HepG2 (cell line): ENCODE measurements around the gene HLA-F. TPM values are rescaled to one million over a fixed set of nuclear protein-coding genes. Genes with fewer than 3 reads are reported as not detected.

Source experiments
- CAMTA2 ChIP-seq: sonication (generic); formaldehyde crosslinking; IDR thresholded peaks from 2 replicates; pipeline ENCODE4 v1.4.0; 2020; ENCODE audit warnings: mild to moderate bottlenecking, missing genetic modification reagents, borderline replicate concordance
- FOXA3 ChIP-seq: IDR thresholded peaks from 2 replicates; pipeline ENCODE4 v1.6.1; 2016; ENCODE audit warnings: missing genetic modification reagents, missing compliant biosample characterization
- FOXC1 ChIP-seq: sonication (generic); formaldehyde crosslinking; IDR thresholded peaks from 2 replicates; pipeline ENCODE4 v1.8.0; 2022; ENCODE audit warnings: mild to moderate bottlenecking, missing genetic modification reagents, borderline replicate concordance
- HMGA1 ChIP-seq: sonication (generic); formaldehyde crosslinking; conservative IDR thresholded peaks from 2 replicates; pipeline ENCODE4 v1.4.0; 2020; ENCODE audit warnings: missing genetic modification reagents
- KDM2A ChIP-seq: sonication (generic); formaldehyde crosslinking; IDR thresholded peaks from 2 replicates; pipeline ENCODE4 v1.4.0; 2020; ENCODE audit warnings: low read depth, missing genetic modification reagents, borderline replicate concordance
- MAZ ChIP-seq, 2 experiments: sonication (generic) in 1 of 2; formaldehyde crosslinking in 1 of 2; IDR thresholded peaks; 2 replicates each; pipeline versions ENCODE4 v1.5.0 to v1.6.1; 2012 to 2020; ENCODE audit warnings: low read depth in 2 of 2, mild to moderate bottlenecking in 2 of 2, borderline replicate concordance in 1 of 2, improper control_type of control experiment in 1 of 2, low read length in 1 of 2, missing genetic modification reagents in 1 of 2, moderate library complexity in 1 of 2
- NCOA1 ChIP-seq: sonication (generic); formaldehyde crosslinking; IDR thresholded peaks from 2 replicates; pipeline ENCODE4 v1.9.0; 2021; ENCODE audit warnings: missing genetic modification reagents
- NFKBIZ ChIP-seq: IDR thresholded peaks from 2 replicates; pipeline ENCODE4 v1.6.1; 2018; ENCODE audit warnings: missing genetic modification reagents, missing compliant biosample characterization
- PCBP1 ChIP-seq: fragments of 200-400 bp; formaldehyde crosslinking; IDR thresholded peaks from 2 replicates; pipeline ENCODE4 v1.6.1; 2017; ENCODE audit warnings: mild to moderate bottlenecking, low read depth, low read length, borderline replicate concordance
- ZBTB1 ChIP-seq: sonication (generic); formaldehyde crosslinking; IDR thresholded peaks from 2 replicates; pipeline ENCODE4 v1.4.0; 2020; ENCODE audit warnings: missing genetic modification reagents, borderline replicate concordance
- ZC3H4 ChIP-seq: sonication (generic); formaldehyde crosslinking; IDR thresholded peaks from 2 replicates; pipeline ENCODE4 v1.4.0; 2020; ENCODE audit warnings: missing genetic modification reagents, borderline replicate concordance
- ZFP36 ChIP-seq: fragments of 150-350 bp; IDR thresholded peaks from 2 replicates; pipeline ENCODE4 v1.6.1; 2018; ENCODE audit warnings: borderline replicate concordance, low read length, low read depth; ENCODE audit not compliant: partially characterized antibody
- ZFP82 ChIP-seq: sonication (generic); formaldehyde crosslinking; IDR thresholded peaks from 2 replicates; pipeline ENCODE4 v1.5.1; 2020; ENCODE audit warnings: mild to moderate bottlenecking, missing genetic modification reagents, borderline replicate concordance
- ZNF17 ChIP-seq: sonication (generic); formaldehyde crosslinking; IDR thresholded peaks from 2 replicates; pipeline ENCODE4 v1.5.0; 2020; ENCODE audit warnings: mild to moderate bottlenecking, missing genetic modification reagents
- ZNF331 ChIP-seq: sonication (generic); formaldehyde crosslinking; IDR thresholded peaks from 2 replicates; pipeline ENCODE4 v1.4.0; 2020; ENCODE audit warnings: missing genetic modification reagents
- ZNF547 ChIP-seq: sonication (generic); formaldehyde crosslinking; IDR thresholded peaks from 2 replicates; pipeline ENCODE4 v1.5.1; 2020; ENCODE audit warnings: mild to moderate bottlenecking, missing genetic modification reagents
- ZNF850 ChIP-seq: sonication (generic); formaldehyde crosslinking; conservative IDR thresholded peaks from 2 replicates; pipeline ENCODE4 v1.9.0; 2021; ENCODE audit warnings: mild to moderate bottlenecking, missing genetic modification reagents
- polyA plus RNA-seq, 8 experiments: library from polyadenylated mRNA; depleted of rRNA in 3 of 8; stranded (reverse) in 7 of 8; unstranded in 1 of 8; fragments of >200 nt; fragmentation: Illumina TruSeq in 4 of 8; extraction: Trizol in 4 of 8; gene quantifications; 2 replicates each; pipeline versions ENCODE4 v1.2.1 to v1.2.3, GENCODE V29; 2011 to 2016; ENCODE audit warnings: low read depth in 4 of 8, missing spikeins in 1 of 8, mixed read lengths in 1 of 8; ENCODE audit not compliant: insufficient read depth in 1 of 8
- total RNA-seq, 5 experiments: library from RNA; depleted of rRNA; stranded (reverse); fragments of >200 nt; fragmentation: Illumina TruSeq; extraction: Trizol; gene quantifications; 2 replicates each; pipeline ENCODE4 v1.2.3, GENCODE V29; 2016; ENCODE audit warnings: low read depth in 1 of 5
- TF ChIP-seq, protein P1 (sequence below): sonication (generic); formaldehyde crosslinking; IDR thresholded peaks from 2 replicates; pipeline ENCODE4 v1.5.1; 2020; ENCODE audit warnings: missing genetic modification reagents, mild to moderate bottlenecking, borderline replicate concordance
- TF ChIP-seq, protein P2 (sequence below), 2 experiments: IDR thresholded peaks; 2 replicates each; pipeline ENCODE4 v1.6.1; 2011 to 2012; ENCODE audit warnings: low read length in 2 of 2, borderline replicate concordance in 1 of 2, low read depth in 1 of 2, mild to moderate bottlenecking in 1 of 2, moderate library complexity in 1 of 2
- TF ChIP-seq, protein P3 (sequence below): IDR thresholded peaks from 2 replicates; pipeline ENCODE4 v1.6.1; 2016; ENCODE audit warnings: missing biosample characterization, missing genetic modification reagents, low read depth

Gene HLA-F
- total and polyA plus RNA-seq, 2 of the 13 experiments (the other 11 are each of a cell fraction or from before 2014, with no cell fraction given) = 6.0 to 6.1 TPM

DNA sequence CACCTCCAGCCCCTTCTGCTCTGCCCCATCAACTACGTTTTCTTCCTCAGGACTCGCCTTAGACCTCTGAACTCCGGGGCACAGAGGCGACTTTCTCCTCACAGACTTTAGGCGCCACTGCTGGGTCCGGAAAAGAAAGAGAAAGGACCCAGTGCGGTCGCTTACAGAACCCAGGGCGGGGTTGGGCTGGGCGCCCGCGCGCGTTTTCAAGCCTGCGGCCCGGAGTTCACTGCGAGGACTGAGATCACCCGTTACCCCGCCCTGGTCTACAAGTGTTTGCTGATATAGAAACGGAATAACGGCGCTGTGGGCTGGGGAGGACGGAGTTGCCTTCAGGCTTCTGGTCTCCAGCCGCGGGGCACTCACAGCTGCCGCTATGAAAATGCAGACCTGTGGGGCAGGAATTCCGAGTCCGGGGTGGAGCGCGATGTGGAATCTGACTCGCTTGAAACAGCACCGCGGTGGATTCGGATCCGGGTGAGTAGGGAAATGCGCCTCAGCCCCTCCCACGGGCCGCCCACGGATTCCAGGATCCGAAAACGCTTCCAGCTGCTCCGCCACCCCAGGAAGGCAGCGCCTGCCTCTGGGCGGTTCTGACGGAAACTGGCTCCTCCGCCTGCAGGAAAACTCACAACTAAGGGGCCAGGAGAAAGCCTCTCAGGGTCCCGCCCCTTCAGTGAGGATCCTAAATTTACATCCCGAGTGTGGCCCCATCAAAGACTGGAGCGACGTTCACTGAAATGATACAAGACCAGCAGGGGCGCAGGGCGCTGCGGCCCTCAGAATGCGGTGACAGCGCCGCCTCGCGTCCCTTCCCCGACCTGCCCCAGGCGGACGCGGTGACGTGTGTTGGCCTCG is 29.4 kb downstream of the HLA-F start (continued):
- TF ChIP-seq KDM2A (CRISPR knock-in tag) (peak; percentile 98), NFKBIZ (CRISPR knock-in tag) (0 out of 2 replicates have a peak, but pooled peaks have one; percentile 35), NCOA1 (no peak), ZC3H4 (no peak), MAZ (IDR thresholded peaks at IDR 0.05; ENCODE audit: borderline replicate concordance, low read depth, low read length) (no peak; the same call in 1 of the 2 replicates), MAZ (CRISPR knock-in tag; IDR thresholded peaks at IDR 0.05; ENCODE audit: low read depth) (0 out of 2 replicates have a peak, but pooled peaks have one; percentile 39), FOXC1 (CRISPR knock-in tag) (no peak), ZNF17 (no peak), CAMTA2 (CRISPR knock-in tag) (no peak; the same call in 1 of the 2 replicates), ZNF850 (CRISPR knock-in tag) (no peak), ZNF547 (CRISPR knock-in tag) (no peak), ZBTB1 (CRISPR knock-in tag) (no peak), ZFP36 (no peak), ZFP82 (CRISPR knock-in tag) (no peak), ZNF331 (CRISPR knock-in tag) (peak; percentile 82; the same call in 1 of the 2 replicates), FOXA3 (CRISPR knock-in tag) (peak; percentile 46; the same call in 1 of the 2 replicates), HMGA1 (CRISPR knock-in tag) (no peak), PCBP1 (no peak)
- TF ChIP-seq, protein P1, sequence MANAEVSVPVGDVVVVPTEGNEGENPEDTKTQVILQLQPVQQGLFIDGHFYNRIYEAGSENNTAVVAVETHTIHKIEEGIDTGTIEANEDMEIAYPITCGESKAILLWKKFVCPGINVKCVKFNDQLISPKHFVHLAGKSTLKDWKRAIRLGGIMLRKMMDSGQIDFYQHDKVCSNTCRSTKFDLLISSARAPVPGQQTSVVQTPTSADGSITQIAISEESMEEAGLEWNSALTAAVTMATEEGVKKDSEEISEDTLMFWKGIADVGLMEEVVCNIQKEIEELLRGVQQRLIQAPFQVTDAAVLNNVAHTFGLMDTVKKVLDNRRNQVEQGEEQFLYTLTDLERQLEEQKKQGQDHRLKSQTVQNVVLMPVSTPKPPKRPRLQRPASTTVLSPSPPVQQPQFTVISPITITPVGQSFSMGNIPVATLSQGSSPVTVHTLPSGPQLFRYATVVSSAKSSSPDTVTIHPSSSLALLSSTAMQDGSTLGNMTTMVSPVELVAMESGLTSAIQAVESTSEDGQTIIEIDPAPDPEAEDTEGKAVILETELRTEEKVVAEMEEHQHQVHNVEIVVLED = peak; percentile 53; the same call in 1 of the 2 replicates
- TF ChIP-seq, protein P2, sequence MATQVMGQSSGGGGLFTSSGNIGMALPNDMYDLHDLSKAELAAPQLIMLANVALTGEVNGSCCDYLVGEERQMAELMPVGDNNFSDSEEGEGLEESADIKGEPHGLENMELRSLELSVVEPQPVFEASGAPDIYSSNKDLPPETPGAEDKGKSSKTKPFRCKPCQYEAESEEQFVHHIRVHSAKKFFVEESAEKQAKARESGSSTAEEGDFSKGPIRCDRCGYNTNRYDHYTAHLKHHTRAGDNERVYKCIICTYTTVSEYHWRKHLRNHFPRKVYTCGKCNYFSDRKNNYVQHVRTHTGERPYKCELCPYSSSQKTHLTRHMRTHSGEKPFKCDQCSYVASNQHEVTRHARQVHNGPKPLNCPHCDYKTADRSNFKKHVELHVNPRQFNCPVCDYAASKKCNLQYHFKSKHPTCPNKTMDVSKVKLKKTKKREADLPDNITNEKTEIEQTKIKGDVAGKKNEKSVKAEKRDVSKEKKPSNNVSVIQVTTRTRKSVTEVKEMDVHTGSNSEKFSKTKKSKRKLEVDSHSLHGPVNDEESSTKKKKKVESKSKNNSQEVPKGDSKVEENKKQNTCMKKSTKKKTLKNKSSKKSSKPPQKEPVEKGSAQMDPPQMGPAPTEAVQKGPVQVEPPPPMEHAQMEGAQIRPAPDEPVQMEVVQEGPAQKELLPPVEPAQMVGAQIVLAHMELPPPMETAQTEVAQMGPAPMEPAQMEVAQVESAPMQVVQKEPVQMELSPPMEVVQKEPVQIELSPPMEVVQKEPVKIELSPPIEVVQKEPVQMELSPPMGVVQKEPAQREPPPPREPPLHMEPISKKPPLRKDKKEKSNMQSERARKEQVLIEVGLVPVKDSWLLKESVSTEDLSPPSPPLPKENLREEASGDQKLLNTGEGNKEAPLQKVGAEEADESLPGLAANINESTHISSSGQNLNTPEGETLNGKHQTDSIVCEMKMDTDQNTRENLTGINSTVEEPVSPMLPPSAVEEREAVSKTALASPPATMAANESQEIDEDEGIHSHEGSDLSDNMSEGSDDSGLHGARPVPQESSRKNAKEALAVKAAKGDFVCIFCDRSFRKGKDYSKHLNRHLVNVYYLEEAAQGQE (IDR thresholded peaks at IDR 0.05; ENCODE audit: borderline replicate concordance in 1 of 2, low read depth in 1 of 2, low read length in 2 of 2) = no peak
- TF ChIP-seq, protein P3, sequence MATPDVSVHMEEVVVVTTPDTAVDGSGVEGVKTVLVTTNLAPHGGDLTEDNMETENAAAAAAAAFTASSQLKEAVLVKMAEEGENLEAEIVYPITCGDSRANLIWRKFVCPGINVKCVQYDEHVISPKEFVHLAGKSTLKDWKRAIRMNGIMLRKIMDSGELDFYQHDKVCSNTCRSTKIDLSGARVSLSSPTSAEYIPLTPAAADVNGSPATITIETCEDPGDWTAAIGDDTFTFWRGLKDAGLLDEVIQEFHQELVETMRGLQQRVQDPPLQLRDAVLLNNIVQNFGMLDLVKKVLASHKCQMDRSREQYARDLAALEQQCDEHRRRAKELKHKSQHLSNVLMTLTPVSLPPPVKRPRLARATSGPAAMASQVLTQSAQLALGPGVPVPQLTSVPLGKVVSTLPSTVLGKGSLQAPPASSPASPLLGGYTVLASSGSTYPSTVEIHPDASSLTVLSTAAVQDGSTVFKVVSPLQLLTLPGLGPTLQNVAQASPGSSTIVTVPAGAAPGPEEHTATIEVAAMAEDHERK (CRISPR knock-in tag) = no peak
